ENCODE results near the gene ST3GAL3.

Gene ST3GAL3

DNA sequence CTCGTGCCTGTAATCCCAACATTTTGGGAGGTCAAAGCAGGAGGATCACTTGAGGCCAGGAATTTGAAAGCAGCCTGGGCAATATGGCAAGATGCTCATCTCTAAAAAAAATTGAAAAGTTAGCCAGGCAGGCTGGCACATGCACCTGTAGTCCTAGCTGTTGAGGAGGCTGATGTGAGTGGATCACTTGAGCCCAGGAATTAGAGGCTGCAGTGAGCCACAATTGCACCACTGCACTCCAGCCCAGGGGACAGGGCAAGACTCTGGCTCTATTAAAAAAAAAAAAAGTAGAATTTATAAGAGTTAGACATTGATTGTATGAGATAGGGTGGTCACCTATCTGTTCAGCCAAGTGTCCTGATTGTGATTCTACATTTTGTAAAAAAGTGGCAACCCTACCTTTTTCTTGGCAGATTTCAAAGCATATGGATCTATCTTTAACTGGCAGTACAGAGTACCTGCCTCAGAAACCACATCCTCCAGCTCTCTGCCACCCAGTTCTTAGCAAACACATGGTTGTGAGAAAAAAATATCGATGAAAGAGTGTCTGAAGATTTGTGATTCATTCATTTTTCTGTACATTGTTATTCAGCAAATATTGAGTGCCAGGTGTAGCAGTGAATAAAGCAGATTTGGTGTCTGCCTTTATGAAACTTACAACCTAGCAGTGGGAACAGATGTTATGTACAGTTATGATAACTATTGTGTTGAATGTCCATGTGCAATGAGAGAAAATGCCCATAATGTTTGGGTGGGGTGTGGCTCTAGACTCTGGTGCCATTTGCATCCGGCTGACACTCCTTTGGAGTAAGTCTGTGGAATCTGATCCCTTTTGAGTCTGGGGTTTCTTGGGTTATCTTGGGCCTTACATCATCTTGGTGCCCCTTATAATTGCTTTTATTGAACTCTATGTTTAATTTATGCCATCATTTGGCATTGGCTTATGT lies 82.5 kb downstream of the ST3GAL3 start:
- no peak for DNase-seq

- no peak for DNase-seq
These were observed 83.9 kb downstream of the ST3GAL3 start for GRCh38 chr1:43791243-43791642.

GRCh38 chr1:43796111-43796581 lies 88.8 kb downstream of the ST3GAL3 start:
- DNase-seq: peak; percentile 26

- DNase-seq: no peak
These were observed 90.6 kb downstream of the ST3GAL3 start for GRCh38 chr1:43797891-43798290.

DNA sequence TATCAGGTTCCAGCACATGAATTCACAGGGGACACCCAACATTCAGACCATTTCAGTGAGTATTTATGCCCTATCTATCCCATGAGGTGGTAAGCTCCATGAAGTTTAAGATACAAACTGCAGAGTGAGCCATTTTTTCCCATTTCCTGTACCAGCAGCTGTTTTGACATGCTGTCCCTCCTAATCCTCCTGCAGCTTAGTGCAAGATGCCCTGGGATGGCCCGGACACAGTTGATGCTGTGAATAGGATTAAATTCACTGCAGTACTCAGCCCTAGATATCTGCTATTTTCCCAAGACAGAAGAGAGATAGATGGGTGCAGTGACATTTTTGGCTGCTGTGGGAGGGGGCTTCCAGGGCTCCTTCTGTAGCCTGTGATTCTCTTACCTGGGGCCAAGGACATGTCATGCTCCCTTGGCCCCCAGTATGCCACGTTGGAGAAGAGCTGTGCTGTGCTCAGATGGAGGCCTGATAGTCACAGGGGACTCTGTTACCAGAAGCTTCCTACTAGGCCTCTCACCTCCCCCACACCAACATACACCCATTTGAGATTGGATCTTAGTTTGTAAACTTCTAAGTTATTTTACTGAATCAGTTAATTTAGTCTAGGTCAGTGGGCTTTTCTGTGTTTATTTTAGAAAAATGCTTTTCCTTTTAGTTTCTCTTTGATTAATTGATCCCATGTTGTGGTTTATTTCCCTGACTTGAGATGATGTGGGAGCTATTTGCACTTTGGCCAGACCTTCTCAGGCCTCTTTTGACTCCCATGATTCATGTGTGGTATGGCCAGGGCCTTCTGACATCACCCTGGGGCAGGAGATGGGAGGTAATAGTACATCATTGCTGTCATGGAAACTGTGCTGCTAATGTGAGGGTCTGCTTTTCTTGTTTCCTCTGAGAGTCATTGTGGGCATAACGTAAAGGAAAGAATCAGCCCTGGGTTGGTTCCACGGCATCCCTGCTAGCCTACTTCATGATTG lies 92.6 kb downstream of the ST3GAL3 start:
- DNase-seq: peak; percentile 67

DNA sequence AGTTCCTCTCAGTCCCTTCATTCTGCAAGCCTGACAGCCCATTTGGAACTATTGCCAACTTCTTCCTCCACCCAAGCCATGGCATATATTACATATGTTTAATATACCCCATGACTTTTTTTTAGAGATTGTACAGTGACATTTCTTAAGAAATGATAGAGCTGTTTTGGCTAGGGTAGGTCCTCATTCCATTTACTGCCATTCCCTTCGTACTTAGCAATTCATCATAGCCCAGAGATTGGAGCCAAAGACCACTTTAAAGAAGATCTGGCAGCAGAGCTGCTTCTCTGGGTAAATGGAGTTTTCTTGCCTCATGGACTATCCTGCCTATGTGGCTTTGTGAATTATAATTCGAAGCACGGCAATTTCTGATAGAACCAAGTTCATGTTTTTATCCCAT lies 93.4 kb downstream of the ST3GAL3 start:
- no peak for DNase-seq

- no peak for DNase-seq
These were observed 93.9 kb downstream of the ST3GAL3 start for GRCh38 chr1:43801203-43801602.

GRCh38 chr1:43802356-43802980 lies 95.1 kb downstream of the ST3GAL3 start:
- DNase-seq: no peak

DNA sequence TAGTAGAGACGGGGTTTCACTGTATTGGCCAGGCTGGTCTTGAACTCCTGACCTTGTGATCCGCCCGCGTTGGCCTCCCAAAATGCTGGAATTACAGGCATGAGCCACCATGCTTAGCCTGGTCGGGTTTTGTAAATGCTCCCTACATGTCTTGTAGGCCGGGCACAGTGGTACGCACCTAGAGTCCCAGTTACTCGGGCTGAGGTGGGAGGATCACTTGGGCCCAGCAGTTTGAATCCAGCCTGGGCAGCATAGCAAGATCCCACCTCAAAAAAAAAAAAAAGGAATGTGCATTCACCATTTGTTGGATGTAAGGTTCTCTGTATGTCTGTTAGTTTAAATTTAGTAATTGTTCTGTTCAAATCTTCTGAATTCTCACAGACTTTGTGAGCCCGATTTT lies 95.8 kb downstream of the ST3GAL3 start:
- no peak for DNase-seq

DNA sequence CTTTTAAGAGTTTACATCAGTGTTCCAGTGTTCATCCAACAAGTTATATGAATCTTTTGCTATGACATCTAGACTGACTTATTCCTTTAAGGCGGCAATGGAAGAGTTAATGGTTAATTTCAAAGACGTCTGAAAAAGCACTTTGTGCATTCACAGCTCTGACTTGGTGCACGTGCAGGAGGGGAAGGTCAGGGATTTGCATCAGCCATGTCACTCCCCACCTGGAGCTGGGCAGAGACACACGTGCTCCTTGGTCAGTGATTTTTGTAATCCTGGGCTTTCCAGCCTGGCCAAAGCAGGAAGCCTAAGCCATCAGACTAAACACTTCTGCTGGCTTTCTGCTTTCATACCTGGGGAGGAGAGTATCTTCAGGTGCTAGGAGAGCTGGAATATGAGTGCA lies 96.3 kb downstream of the ST3GAL3 start:
- DNase-seq: no peak

DNA sequence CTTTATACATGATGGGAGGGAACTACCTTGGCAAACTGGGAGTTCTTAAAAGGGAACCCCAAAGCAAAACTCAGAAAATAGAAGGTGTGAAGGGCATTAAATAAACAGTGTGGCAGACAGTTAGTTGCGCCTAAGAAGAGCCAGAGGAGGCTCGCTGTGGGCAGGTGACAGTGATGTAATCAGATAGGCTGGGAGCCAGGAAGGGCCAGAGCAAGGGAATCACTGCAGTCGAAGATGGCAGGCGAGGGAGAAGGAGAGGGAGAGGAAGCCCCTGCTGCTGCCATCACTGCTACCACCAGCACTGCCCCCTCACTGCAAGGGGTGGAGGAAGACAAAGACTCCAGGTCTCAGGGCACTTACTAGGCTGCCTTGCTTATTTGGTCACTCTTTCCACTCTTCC lies 97.2 kb downstream of the ST3GAL3 start:
- DNase-seq: no peak

- no peak for DNase-seq
These were observed 98.0 kb downstream of the ST3GAL3 start for GRCh38 chr1:43805340-43805739.

- DNase-seq: no peak
These were observed 98.8 kb downstream of the ST3GAL3 start for GRCh38 chr1:43806183-43806582.

DNA sequence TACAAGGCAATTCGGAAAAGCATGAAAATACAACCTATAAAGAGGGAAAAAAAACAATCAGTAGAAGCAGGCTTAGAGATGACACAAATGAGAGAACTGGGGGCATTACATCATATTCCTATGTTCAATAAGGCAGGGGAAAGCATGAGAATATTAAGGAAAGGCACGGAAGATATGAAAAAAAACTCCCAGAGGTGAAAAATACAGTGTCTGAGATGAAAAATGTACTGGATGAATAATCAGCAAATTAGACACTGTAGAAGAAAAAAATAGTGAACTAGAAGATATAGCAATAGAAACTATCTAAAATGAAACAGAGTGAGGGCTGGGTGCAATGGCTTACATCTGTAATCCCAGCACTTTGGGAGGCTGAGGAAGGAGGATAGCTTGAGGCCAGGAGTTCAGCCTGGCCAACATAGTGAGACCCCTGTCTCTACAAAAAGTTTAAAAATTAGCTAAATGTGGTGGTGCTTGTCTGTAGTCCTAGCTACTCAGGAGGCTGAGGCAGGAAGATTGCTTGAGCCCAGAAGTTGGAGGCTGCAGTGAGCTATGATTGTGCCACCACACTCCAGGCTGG lies 101.8 kb downstream of the ST3GAL3 start:
- DNase-seq: no peak

DNA sequence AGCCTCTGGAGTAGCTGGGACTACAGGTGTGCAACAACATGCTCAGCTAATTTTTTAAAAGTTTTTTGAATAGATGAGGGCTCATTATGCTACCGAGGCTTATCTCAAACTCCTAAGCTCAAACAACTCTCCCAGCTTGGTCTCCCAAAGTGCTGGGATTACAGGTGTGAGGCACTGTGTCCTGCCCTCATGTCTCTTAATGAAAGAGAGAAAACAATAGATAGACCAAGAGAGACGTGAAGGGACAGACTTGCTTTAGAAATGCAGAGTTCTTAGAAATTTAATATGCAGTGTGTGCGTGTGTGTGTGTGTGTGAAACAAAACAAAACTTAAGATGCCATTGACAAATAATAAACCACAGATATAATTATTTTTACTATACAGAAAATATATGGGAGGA lies 105.2 kb downstream of the ST3GAL3 start:
- no peak for DNase-seq

- no peak for DNase-seq
These were observed 107.1 kb downstream of the ST3GAL3 start for GRCh38 chr1:43814401-43814800.

- no peak for DNase-seq
These were observed 110.1 kb downstream of the ST3GAL3 start for GRCh38 chr1:43817304-43817939.

DNA sequence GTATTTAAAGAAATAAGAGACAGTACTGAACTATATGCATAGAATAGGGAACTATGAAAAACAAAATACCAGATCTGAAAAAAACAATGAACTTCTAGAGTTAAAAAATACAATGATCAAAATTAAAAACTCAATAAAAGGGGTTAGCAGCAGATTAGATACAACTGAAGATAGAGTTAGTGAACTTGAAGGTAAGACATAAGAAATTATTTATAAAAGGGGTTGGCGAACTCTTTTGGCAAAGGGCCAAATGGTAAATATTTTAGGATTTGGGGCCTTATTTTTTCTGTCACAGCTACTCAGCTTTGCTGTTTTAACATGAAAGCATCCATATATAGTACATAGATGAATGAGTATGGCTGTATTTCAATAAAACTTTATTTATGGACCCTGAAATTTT lies 111.4 kb downstream of the ST3GAL3 start:
- peak; percentile 12 for DNase-seq

DNA sequence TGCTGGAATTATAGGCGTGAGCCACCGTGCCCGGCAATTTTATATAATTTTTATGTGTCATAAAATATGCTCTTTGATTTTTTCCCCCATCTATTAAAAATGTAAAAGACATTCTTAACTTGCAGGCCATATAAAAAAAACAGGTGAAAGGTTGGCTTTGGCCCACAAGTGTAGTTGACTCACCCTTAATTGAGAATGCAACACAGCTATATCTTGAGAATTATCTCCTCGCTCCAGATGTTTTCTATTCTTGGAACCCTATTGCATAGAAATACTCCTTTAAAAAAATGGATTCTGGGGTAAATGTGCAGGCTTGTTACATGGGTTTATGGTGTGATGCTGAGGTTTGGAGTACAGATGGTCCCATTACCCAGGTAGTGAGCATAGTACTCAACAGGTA lies 112.0 kb downstream of the ST3GAL3 start:
- DNase-seq: no peak

DNA sequence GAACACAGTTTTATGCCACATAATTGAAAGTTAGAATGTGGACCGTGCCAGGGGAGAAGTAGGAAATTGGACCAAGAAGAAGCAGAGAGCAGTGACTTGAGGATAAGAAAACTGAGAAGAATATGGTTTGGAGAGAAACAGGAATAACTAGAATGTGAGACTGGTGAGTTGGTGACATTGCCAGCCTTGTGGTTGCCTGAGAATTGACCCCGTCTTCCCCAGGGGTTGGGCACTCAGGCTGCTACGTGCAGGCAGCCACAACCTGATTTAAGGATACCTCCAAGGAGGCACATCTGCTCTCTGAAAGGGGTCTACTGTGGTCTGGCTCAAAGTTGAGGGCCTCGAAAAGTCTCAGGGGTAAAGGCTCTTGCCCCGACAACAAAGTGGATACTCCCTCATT lies 114.1 kb downstream of the ST3GAL3 start:
- no peak for DNase-seq

- no peak for DNase-seq
These were observed 114.8 kb downstream of the ST3GAL3 start for GRCh38 chr1:43822040-43822690.

DNA sequence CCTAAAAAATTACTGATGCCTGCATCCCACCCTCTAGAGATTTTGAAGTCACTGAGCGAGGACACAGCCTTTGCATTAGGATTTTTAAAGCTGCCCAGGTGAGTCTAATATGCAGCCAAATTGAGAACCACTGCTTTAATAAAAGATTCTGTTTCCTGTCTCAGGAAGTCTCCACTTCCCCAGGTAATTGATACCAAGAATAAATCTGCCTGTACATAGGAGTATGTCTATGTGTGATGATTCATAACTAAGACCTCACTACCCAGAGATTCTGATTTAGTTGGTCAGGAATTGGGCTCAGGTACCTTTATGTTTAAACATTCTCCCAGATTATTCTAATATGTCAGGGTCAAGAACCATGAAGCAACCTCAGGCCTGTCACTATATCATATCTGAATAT lies 117.5 kb downstream of the ST3GAL3 start:
- no peak for DNase-seq

All from OCI-M1 (cell line).